ENCODE results near the gene PLXNA4.

The PLXNA4 gene

GRCh38 chr7:132352800-132353199, 223.5 kb downstream of the PLXNA4 start:
- no peak for TF ChIP-seq CTCF (conservative IDR thresholded peaks at IDR 0.05; ENCODE audit: low read depth)
- ChIA-PET POLR2A (ENCODE audit: low non-redundant PET) (no interaction called here), CTCF (no interaction called here)
- DNase-seq (ENCODE audit: low spot score), result no peak
- H3K27ac ChIP-seq, result no peak overlapping the region

DNA sequence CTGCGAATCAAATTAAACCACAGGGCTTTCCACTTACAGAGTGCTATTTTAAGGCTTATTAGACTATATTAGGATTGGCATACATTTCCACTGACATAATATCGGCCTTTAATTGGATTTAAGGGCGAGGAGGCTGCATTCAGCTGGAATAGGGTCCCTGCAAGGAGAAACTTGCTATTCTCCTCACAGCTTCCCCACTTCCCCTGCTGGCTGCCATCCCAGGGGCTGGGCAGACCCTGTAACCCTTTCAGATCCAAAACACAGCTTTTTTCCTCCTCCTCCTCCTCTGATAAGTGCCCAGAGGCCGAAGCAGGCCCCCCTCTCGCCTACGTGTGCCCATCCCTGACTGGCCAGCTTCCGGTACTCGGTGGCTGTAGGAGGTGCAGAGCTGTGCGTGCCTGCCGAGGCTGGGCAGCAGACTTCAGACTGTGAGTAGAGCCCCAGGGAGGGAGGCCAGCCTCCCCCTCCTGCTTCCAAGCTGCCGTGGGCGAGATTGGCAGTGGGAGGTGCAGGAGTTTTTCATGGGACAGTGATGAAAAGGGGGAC, 224.2 kb downstream of the PLXNA4 start:
- ChIA-PET POLR2A (ENCODE audit: low non-redundant PET) (interaction anchor here (0.6 kb wide), 1 partner anchor 66 kb away, joined by 3 read pairs; no protein-coding TSS in a partner anchor), CTCF (interaction anchor here (0.6 kb wide), 1 partner anchor 16 kb away, joined by 3 read pairs; no protein-coding TSS in a partner anchor)
- no peak overlapping the region for H3K27ac ChIP-seq
- no peak for DNase-seq (ENCODE audit: low spot score)
- no peak for TF ChIP-seq CTCF (conservative IDR thresholded peaks at IDR 0.05; ENCODE audit: low read depth)

DNA sequence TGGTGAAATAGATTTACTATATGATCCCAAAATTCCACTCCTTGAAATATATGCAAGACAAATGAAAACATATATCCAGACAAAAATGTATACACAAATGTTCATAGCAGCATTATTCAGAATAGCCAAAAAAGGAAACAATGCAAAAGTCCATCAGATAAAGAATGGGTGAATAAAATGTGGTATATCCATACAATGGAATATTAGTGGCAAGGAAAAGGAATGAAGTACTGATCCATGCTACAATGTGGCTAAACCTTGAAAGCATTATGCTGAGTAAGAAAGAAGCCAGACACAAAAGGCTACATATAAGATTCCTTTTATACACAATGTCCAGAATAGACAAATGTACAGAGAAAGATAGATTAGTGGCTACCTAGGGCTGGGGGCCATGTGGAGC, 225.5 kb downstream of the PLXNA4 start:
- DNase-seq (ENCODE audit: low spot score), result no peak
- CTCF ChIA-PET, result no interaction called here
- H3K27ac ChIP-seq, result no peak overlapping the region
- TF ChIP-seq CTCF (conservative IDR thresholded peaks at IDR 0.05; ENCODE audit: low read depth), result no peak
- POLR2A ChIA-PET (ENCODE audit: low non-redundant PET), result no interaction called here

DNA sequence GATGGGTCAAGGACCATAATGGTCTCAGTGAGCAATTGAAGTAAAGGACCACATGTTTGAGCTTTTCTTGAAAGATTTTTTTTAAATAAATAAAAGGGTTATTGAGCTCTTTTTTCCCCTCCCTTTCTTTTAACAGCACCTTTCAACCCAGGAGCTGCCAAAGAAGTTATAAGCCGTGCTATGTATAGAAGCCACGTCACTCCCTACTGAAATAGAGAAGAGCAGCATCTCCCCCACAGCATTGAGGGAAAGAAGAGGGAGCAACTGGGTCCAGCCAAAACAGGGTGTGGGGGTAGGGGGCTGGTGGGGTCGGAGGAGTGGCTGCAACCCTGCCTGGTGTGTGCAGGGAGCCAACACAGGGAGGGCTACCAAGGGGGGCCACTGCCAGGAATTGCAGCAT, 227.2 kb downstream of the PLXNA4 start:
- no peak overlapping the region for H3K27ac ChIP-seq
- TF ChIP-seq CTCF (conservative IDR thresholded peaks at IDR 0.05; ENCODE audit: low read depth), result no peak
- POLR2A ChIA-PET (ENCODE audit: low non-redundant PET), result no interaction called here
- no peak for DNase-seq (ENCODE audit: low spot score)
- CTCF ChIA-PET, result no interaction called here

DNA sequence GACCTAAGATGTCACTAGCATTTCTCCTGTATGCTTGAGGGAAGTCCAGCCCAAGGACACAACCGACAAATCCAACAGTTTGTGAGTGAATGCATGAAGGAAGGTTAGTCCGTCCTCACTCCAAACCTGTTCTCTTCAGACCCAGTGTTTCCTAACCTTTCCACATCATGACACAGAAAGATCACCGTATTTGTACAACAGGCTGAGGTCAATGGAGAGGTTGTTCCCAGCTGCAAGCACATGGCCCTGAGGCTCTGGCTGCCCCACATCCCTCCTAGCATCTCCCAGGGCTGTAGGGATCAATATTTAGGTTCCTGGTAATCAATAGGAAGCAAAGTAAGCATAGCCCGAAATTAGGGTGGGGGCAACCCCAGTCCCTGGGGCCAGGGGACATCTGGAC, 227.9 kb downstream of the PLXNA4 start:
- no peak for DNase-seq (ENCODE audit: low spot score)
- TF ChIP-seq CTCF (conservative IDR thresholded peaks at IDR 0.05; ENCODE audit: low read depth), result no peak
- no peak overlapping the region for H3K27ac ChIP-seq
- ChIA-PET POLR2A (ENCODE audit: low non-redundant PET) (no interaction called here), CTCF (no interaction called here)

GRCh38 chr7:132347858-132348257, 228.4 kb downstream of the PLXNA4 start:
- CTCF ChIA-PET, result no interaction called here
- H3K27ac ChIP-seq, result no peak overlapping the region
- POLR2A ChIA-PET (ENCODE audit: low non-redundant PET), result no interaction called here
- DNase-seq (ENCODE audit: low spot score), result no peak
- TF ChIP-seq CTCF (conservative IDR thresholded peaks at IDR 0.05; ENCODE audit: low read depth), result no peak

DNA sequence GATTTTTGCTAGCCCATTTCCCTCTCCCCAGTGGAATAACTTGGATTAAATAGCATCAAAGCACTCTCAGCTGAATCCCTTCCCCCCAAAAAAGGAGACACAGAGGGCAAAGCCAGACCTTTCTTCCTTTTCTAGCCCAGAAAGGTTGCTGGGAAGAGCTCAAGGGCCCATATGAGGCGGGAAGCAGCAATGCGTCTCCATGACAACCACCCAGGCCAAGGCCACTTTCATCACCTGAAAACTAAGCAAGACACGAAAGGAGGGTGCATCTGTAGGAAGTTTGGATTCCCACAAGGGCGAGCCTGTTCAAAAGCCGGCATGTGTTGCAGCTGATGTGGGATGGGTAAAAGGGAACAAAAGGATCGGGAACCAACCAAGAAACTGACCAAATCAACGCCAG, 229.1 kb downstream of the PLXNA4 start:
- no peak overlapping the region for H3K27ac ChIP-seq
- CTCF ChIA-PET, result no interaction called here
- no peak for TF ChIP-seq CTCF (conservative IDR thresholded peaks at IDR 0.05; ENCODE audit: low read depth)
- no peak for DNase-seq (ENCODE audit: low spot score)
- POLR2A ChIA-PET (ENCODE audit: low non-redundant PET), result no interaction called here
